Body of pancreas (tissue), 4 donors: Measurements from ENCODE around the gene MGAT4A.

Experiments
- CTCF ChIP-seq, 7 experiments: fragments of 450-650 bp in 4 of 7; fragments of 200-600 bp in 3 of 7; sonication (generic) in 3 of 7; IDR thresholded peaks; one replicate each; pipeline ENCODE4 v1.5.1; 2016 to 2019; ENCODE audit warnings: antibody characterized with exemption in 7 of 7
- POLR2A ChIP-seq, 3 donors: fragments of 450-650 bp; IDR thresholded peaks; one replicate each; pipeline ENCODE4 v1.6.1; 2016; ENCODE audit warnings: antibody characterized with exemption in 3 of 3, mild to moderate bottlenecking in 2 of 3

GRCh38 chr2:98730053-98730706 is 752 bp downstream of the MGAT4A start:
- TF ChIP-seq CTCF (IDR thresholded peaks at IDR 0.05) = no peak
- TF ChIP-seq POLR2A (IDR thresholded peaks at IDR 0.05) = peak in 2 of 3 donors; percentile 63 to 72
